KOPT-K1 (cell line): Measurements from ENCODE around the gene DYNLT2B.
"Not testable (repeated sequence)": the region's sequence is repeated elsewhere in the genome, so short reads cannot be mapped to it uniquely, and the experiment has no call there.

Experiments used
- H3K27ac ChIP-seq: fragments of 200-600 bp; sonication (generic); 2 replicates; pipeline ENCODE4 v1.5.1; 2016; ENCODE audit warnings: antibody characterized with exemption, mild to moderate bottlenecking, low read depth, low read length; ENCODE audit not compliant: poor library complexity, severe bottlenecking
- H3K36me3 ChIP-seq: fragments of 200-600 bp; sonication (generic); 2 replicates; pipeline ENCODE4 v1.5.1; 2017; ENCODE audit warnings: antibody characterized with exemption, mild to moderate bottlenecking, low read length, moderate library complexity; ENCODE audit not compliant: insufficient read depth
- H3K9me3 ChIP-seq: fragments of 200-600 bp; sonication (generic); 2 replicates; pipeline ENCODE4 v1.5.1; 2017; ENCODE audit warnings: antibody characterized with exemption, low read length, mild to moderate bottlenecking; ENCODE audit not compliant: insufficient read depth, poor library complexity, severe bottlenecking

The DYNLT2B gene

GRCh38 chr3:196339493-196340254 is 21.6 kb upstream of the DYNLT2B start:
- H3K9me3 ChIP-seq = no peaks in the 10 kb centered on the region
- H3K36me3 ChIP-seq = no peaks in the 10 kb centered on the region
- H3K27ac ChIP-seq = no peak overlapping the region

GRCh38 chr3:196339044-196339443 is 21.0 kb upstream of the DYNLT2B start:
- H3K9me3 ChIP-seq = no peaks in the 10 kb centered on the region
- H3K36me3 ChIP-seq = no peaks in the 10 kb centered on the region
- no peak overlapping the region for H3K27ac ChIP-seq

- Histone ChIP-seq H3K36me3 (no peaks in the 10 kb centered on the region), H3K27ac (no peak overlapping the region), H3K9me3 (no peaks in the 10 kb centered on the region)
These were observed 18.5 kb upstream of the DYNLT2B start for GRCh38 chr3:196336319-196337145.

- Histone ChIP-seq H3K36me3 (no peaks in the 10 kb centered on the region), H3K9me3 (no peaks in the 10 kb centered on the region), H3K27ac (no peak overlapping the region)
These were observed 17.5 kb upstream of the DYNLT2B start for GRCh38 chr3:196335503-196335948.

GRCh38 chr3:196334982-196335381 is 16.9 kb upstream of the DYNLT2B start:
- Histone ChIP-seq H3K9me3 (no peaks in the 10 kb centered on the region), H3K36me3 (no peaks in the 10 kb centered on the region), H3K27ac (no peak overlapping the region)

GRCh38 chr3:196332168-196332567 is 14.1 kb upstream of the DYNLT2B start:
- Histone ChIP-seq H3K27ac (no peak overlapping the region), H3K36me3 (no peaks in the 10 kb centered on the region), H3K9me3 (no peaks in the 10 kb centered on the region)

GRCh38 chr3:196327405-196327804 is 9.4 kb upstream of the DYNLT2B start:
- Histone ChIP-seq H3K36me3 (no peaks in the 10 kb centered on the region), H3K9me3 (no peaks in the 10 kb centered on the region), H3K27ac (no peak overlapping the region)

GRCh38 chr3:196326936-196327335 is 8.9 kb upstream of the DYNLT2B start:
- Histone ChIP-seq H3K27ac (no peak overlapping the region), H3K36me3 (no peaks in the 10 kb centered on the region), H3K9me3 (no peaks in the 10 kb centered on the region)

GRCh38 chr3:196323691-196324090 is 5.7 kb upstream of the DYNLT2B start:
- Histone ChIP-seq H3K36me3 (no peaks in the 10 kb centered on the region), H3K27ac (no peak overlapping the region), H3K9me3 (no peaks in the 10 kb centered on the region)

- Histone ChIP-seq H3K36me3 (no peaks in the 10 kb centered on the region), H3K27ac (no peak overlapping the region), H3K9me3 (no peaks in the 10 kb centered on the region)
These were observed 5.0 kb upstream of the DYNLT2B start for GRCh38 chr3:196323016-196323415.

GRCh38 chr3:196321162-196321561 is 3.1 kb upstream of the DYNLT2B start:
- no peaks in the 10 kb centered on the region for H3K36me3 ChIP-seq
- H3K27ac ChIP-seq = no peak overlapping the region
- H3K9me3 ChIP-seq = no peaks in the 10 kb centered on the region

GRCh38 chr3:196320137-196320536 is 2.1 kb upstream of the DYNLT2B start:
- Histone ChIP-seq H3K36me3 (0 out of 2 replicates have a peak, but pooled peaks cover 7% of the 10 kb centered on the region), H3K9me3 (no peaks in the 10 kb centered on the region), H3K27ac (no peak overlapping the region)

GRCh38 chr3:196316799-196317686 is 997 bp downstream of the DYNLT2B start:
- H3K9me3 ChIP-seq = not testable (repeated sequence)
- peak overlapping the region; percentile 85 for H3K27ac ChIP-seq
- peaks cover 16% of the 10 kb centered on the region for H3K36me3 ChIP-seq

GRCh38 chr3:196315821-196316220 is 2.2 kb downstream of the DYNLT2B start:
- Histone ChIP-seq H3K27ac (no peak overlapping the region), H3K9me3 (no peaks in the 10 kb centered on the region), H3K36me3 (peaks cover 16% of the 10 kb centered on the region)

GRCh38 chr3:196314597-196314996 is 3.4 kb downstream of the DYNLT2B start:
- Histone ChIP-seq H3K27ac (no peak overlapping the region), H3K9me3 (no peaks in the 10 kb centered on the region), H3K36me3 (peaks cover 16% of the 10 kb centered on the region)
